HG03442 (cell line): ENCODE data around the gene SYNPR.

Source experiments
- ATAC-seq: cut with Tn5 transposase; IDR thresholded peaks from one replicate; pipeline ENCODE4 v1.9.1; 2021; ENCODE audit warnings: mild to moderate bottlenecking, moderate library complexity; ENCODE audit not compliant: unreplicated experiment

Gene SYNPR

GRCh38 chr3:63370094-63370493, 92.0 kb downstream of the SYNPR start:
- ATAC-seq, result no peak

DNA sequence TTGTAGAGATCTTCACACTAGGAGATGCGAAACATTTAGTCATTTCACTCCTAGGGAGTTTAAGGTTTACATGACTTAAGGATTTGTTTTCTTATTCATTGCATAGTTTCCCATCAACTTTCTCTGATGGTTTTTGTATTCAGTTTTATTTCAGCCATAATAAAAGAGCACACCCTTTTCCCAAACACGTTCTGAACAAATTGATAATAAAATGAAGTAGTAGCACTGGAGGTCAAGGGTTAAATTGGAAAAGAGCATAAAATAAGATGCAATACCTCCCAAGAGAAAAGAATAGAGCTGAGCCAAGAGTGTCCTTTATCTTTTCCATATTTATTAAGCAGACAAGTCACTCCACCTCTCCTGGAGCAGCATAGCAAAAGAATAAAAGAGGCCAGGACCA, 104.9 kb downstream of the SYNPR start:
- no peak for ATAC-seq

- no peak for ATAC-seq
Observed at GRCh38 chr3:63384382-63384781, 106.3 kb downstream of the SYNPR start.

GRCh38 chr3:63385629-63386028, 107.5 kb downstream of the SYNPR start:
- no peak for ATAC-seq

DNA sequence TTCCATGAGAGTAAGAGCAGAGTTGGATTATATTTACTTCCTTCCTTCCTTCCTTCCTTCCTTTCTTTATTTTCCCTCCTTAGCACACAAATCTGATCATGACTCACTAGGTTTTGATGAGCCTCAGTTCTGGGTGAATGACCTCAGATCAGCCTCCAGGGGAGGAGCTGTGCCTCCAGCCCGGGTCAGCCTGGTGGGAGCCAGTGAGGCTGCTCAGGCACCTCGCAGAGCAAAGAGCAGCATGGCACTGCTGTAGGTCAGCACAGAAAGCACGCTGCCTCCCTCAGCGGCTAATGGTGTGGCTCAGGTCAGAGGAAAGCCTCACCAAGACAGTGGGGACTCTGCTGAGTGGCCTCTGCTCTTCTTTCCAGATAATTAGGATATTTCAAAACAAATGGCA, 108.5 kb downstream of the SYNPR start:
- no peak for ATAC-seq

DNA sequence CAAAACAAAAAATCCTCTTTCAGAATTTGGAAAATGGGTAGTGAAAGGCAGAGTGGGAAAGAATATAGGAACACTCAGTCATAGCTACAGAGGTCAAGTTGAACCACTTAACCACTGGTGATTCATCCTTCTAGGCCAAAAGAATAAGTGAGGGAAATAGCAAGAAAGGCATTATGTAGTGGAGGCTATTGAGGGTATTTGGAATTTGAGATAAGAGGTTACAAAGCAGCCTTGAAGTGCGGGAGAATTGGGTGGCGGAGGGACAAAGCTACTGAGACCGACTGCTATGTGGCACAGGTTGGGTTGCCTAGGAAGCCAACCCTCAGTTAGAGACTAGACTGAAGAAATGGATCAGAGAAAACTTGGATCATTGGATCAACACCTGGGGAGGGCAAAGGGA, 109.5 kb downstream of the SYNPR start:
- no peak for ATAC-seq

DNA sequence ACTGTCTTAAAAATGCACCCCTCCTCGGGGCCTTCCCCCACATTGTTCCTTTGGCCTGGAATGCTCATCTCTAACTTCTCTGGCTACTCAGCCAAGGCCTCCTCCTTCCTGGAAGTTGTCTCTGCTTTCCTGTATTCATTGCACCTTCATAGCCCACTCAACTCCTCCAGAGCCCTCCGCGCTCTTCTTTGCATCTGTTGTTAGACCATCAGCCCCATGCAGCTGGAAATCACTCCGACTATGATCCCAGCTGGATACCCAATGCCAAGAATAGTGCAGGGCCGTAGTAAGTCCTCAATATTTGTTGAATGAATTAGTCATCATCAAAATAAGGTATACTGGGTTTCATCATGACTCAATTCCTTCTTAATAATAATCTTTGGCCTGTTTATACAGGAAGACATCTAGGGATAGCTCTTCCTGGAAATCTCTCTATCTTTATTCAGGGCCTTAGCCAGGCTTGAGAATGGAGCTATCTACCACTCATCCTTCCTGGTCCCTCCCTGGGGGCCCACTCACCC, 112.7 kb downstream of the SYNPR start:
- no peak for ATAC-seq

DNA sequence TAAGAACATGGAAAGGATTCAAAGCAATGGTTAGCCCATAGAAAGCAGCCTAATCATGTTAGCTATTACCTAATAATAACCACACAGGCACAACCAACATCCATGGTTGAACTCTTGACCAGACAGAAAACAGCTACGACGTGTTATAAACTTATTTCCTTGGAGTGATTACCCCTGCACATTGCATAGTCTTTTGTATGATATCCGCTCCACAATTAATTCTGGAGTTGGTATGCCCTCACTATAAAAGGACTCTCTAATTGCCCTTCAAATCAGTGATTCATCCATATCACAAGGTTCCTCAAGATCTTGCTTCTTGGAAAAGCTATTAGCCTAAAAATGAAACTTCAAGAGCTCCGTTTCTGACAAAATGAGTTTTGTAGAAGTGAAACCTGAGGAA, 117.9 kb downstream of the SYNPR start:
- ATAC-seq, result no peak

- no peak for ATAC-seq
Observed at GRCh38 chr3:63400246-63400860, 122.2 kb downstream of the SYNPR start.

GRCh38 chr3:63405882-63406281, 127.8 kb downstream of the SYNPR start:
- no peak for ATAC-seq

DNA sequence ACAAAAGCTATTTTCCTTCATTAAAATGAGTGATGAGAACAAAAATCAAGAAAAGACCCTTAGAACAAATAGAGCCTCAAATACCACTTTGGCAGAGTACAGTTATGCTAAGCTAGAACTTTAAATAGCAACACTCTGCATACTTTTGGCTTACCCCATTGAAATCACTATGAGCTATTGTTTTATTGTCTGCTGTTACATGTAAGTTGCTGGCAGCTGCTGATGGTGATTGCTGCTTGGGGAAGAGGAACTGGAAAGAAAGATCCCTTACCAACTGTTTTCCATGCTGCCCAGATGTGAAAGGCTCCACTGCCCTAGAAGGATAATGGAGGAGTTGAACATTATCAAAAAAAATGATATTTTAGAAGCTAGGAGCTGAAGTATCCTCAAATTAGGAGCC, 135.4 kb downstream of the SYNPR start:
- no peak for ATAC-seq

DNA sequence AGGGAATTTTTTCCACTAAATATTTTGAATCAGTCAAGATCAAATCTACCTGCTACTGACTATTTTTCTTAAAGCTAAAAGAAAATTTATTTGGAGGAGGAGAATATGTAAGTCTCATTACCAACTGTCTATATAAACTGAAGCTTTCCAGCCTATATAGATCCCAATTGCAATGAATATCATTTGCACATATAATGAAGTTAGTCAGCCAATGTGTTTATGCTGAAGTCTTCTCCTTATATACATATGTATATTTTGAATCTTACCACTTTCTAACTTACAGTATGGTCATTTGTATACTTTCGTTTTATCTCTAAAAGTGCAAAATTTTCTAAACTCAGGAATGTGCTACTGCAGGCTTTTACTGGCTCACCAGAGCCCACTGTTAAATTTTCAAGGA, 136.5 kb downstream of the SYNPR start:
- no peak for ATAC-seq

DNA sequence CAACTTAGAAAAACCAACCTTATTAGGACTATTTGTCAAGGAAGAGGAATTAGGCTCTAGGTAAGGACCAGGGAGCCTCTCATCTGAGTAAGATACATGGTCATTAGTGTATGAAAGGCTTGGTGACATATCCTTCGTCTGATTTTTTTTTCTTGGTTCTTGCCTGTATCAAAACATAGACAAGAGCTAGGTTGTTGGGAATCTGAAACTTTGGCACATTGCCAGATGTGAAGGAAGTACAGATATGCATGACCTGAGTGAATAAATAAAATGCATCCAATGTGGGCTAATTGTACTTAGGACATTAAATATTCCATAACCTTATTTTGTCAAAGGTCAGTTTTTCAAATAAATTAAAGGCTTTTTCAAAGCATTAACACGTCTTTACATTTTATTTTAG, 151.8 kb downstream of the SYNPR start:
- ATAC-seq, result no peak

DNA sequence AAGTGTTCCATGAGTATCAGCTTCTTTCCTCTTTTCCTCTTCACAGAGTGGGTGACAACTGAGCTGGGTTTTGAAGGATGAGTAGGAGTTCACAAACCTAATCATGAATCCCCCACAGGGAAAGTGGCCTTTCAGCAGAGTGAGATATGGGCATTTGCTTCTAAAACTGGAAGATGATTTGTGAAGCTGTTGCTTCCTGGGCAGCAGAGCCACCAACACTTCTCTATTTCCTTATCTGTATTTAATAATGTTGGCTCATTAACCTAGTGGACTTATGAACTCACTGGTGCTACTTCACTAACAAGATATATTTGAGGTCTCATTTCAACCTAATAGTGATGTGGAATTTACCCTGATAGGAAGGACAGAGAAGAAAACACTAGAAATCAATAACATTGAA, 152.8 kb downstream of the SYNPR start:
- ATAC-seq, result no peak

GRCh38 chr3:63437858-63438257, 159.8 kb downstream of the SYNPR start:
- no peak for ATAC-seq

DNA sequence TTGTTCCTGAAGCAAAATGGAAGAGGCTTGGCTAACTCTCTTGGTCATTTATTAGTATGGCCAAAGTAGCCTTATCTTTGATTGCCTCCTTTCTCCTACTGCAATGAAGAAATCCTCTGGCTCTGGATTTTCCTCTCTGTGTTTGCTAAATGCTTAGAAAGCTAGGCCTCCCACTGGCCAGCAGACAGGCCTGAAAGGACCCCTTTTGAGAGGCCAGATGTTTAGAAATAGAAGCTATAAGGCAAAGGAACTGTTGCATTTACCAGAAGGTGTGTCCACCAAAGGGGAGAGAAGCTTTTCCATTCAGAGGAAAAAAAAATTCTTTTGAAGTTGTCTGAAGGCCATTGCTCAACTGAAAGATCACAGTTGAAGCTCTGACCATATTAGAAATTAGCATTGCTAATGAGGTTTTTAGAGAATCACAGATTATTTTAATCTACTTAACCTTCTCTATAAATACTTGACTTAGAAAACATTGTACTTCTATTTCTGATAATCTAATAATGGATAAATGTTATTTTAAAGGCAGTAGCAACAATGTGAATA, 160.8 kb downstream of the SYNPR start:
- no peak for ATAC-seq

DNA sequence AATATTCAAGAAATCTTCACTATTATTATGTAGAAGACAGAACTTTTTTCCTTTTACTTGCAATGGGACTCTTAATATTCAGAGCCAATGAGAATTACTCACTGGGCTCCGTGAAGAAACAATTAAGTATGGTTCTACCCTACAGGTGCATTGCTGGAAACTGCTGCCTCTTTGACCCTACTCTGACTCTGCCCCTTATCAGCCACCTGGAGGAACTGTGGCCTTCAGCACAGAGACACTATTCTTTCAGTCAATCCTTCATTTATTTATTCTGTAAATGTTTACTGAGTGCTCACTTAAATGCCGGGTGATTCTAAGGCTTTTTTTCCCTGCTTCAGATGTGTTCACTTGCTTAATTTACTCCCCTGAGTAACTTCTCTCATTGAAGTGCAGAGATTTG, 163.2 kb downstream of the SYNPR start:
- ATAC-seq, result no peak

DNA sequence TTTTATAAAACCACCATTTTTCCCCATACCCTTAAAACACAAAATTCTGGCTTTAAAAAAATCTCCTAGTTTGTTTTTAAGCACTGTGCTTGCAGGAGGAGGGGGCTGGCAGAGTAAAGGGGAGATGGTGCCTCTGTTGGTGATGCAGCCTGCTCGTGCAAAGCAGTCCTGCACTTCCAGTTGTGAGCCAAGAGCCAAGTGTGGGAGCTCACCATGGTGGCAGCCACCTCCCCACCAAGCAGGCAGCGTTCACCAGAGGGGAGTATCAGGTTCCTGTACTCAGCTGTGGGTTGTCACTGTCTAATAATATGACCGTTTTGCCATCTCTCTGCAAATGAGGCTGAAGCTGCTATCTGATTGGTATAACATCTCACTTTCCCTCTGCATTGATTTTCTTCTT, 164.8 kb downstream of the SYNPR start:
- ATAC-seq, result no peak

DNA sequence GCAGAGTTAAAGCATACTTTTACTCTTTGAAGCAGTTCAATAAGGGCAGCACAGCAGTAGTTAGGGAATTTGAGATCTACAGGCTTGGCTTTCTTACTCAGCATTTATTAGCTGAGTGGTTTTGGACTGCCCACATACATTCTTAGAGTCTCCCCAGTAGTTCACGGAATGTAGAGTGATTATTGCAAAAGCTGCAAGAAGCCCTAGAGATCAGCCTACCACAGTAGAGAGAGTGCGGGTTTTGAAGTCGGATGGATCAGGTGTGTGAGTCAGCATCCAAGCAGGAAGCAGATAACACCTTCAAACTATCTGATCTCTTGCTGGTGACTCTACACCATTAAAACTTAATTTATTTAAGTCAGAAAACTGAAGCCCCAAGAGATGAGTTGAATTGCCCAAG, 171.9 kb downstream of the SYNPR start:
- no peak for ATAC-seq

GRCh38 chr3:63450634-63451363, 172.7 kb downstream of the SYNPR start:
- no peak for ATAC-seq

GRCh38 chr3:63456901-63457300, 178.8 kb downstream of the SYNPR start:
- ATAC-seq, result no peak

- ATAC-seq, result no peak
Observed at GRCh38 chr3:63458405-63458804, 180.3 kb downstream of the SYNPR start.
